SH-SY5Y (cell line): ENCODE data around the gene DAPK1.

Source experiments
- GATA2 ChIP-seq: IDR thresholded peaks from 2 replicates; pipeline ENCODE4 v1.6.1; 2011; ENCODE audit warnings: mild to moderate bottlenecking, low read depth, low read length
- GATA3 ChIP-seq: IDR thresholded peaks from 2 replicates; pipeline ENCODE4 v1.6.1; 2011; ENCODE audit warnings: low read depth, mild to moderate bottlenecking, low read length, moderate library complexity

- no peak for TF ChIP-seq GATA2
- TF ChIP-seq GATA3 = no peak
Observed at GRCh38 chr9:87492642-87493041, 5.0 kb upstream of the DAPK1 start.
